HEK293 (cell line): ENCODE data around the gene PDAP1.
A peak's percentile ranks its signal among the peaks of the same experiment; 100 is the strongest.

ENCODE experiments used
- CTCF ChIA-PET: fragments of 350-600 bp; formaldehyde crosslinking; extraction: SDS; loops from one replicate; lab custom pipeline; 2021; ENCODE audit warnings: antibody characterized with exemption; lab: Yijun Ruan, JAX
- POLR2A ChIA-PET: fragments of 300-600 bp; formaldehyde crosslinking; extraction: SDS; loops from one replicate; lab custom pipeline; 2020; ENCODE audit warnings: antibody characterized with exemption, inconsistent platforms; lab: Yijun Ruan, JAX
- H3K27ac ChIP-seq: fragments of 200-500 bp; sonication (Bioruptor generic); 2 replicates; pipeline ENCODE4 v1.5.1; 2014; ENCODE audit warnings: low read depth, low read length, control low read depth, inconsistent platforms; ENCODE audit errors: extremely low read depth
- H3K36me3 ChIP-seq, 2 experiments: fragments of 200-500 bp in 1 of 2; sonication (Bioruptor generic) in 1 of 2; 1 replicate in 1 of 2; 2 replicates in 1 of 2; pipeline ENCODE4 v1.5.1; 2014 to 2017; ENCODE audit warnings: inconsistent platforms in 2 of 2, low read length in 2 of 2; ENCODE audit not compliant: control insufficient read depth in 2 of 2, insufficient read depth in 1 of 2
- H3K4me1 ChIP-seq: fragments of 200-500 bp; sonication (Bioruptor generic); 2 replicates; pipeline ENCODE4 v1.5.1; 2014; ENCODE audit warnings: mild to moderate bottlenecking, low read length, inconsistent platforms; ENCODE audit not compliant: control insufficient read depth, insufficient read depth
- H3K4me3 ChIP-seq: 2 replicates; pipeline ENCODE4 v1.5.1; 2011; ENCODE audit warnings: low read depth, mild to moderate bottlenecking, control low read depth, low read length, moderate library complexity
- H3K9me3 ChIP-seq: fragments of 200-500 bp; sonication (Bioruptor generic); 2 replicates; pipeline ENCODE4 v1.5.1; 2014; ENCODE audit warnings: low read depth, low read length, inconsistent platforms; ENCODE audit not compliant: control insufficient read depth, insufficient read depth
- KLF10 ChIP-seq: fragments of 450-650 bp; IDR thresholded peaks from 2 replicates; pipeline ENCODE4 v1.5.1; 2018; ENCODE audit warnings: missing biosample characterization, mild to moderate bottlenecking, missing genetic modification characterization
- MZF1 ChIP-seq: fragments of 450-650 bp; formaldehyde crosslinking; IDR thresholded peaks from 2 replicates; pipeline ENCODE4 v1.5.1; 2017; ENCODE audit warnings: missing biosample characterization, missing genetic modification characterization, borderline replicate concordance
- RBAK ChIP-seq: fragments of 450-650 bp; formaldehyde crosslinking; IDR thresholded peaks from 2 replicates; pipeline ENCODE4 v1.5.1; 2016; ENCODE audit warnings: missing biosample characterization, missing genetic modification characterization
- ZFP3 ChIP-seq: fragments of 450-650 bp; formaldehyde crosslinking; IDR thresholded peaks from 2 replicates; pipeline ENCODE4 v1.5.1; 2016; ENCODE audit warnings: low read depth, missing biosample characterization, missing genetic modification characterization
- ZNF112 ChIP-seq: fragments of 450-650 bp; formaldehyde crosslinking; IDR thresholded peaks from 2 replicates; pipeline ENCODE4 v1.5.0; 2017; ENCODE audit warnings: missing biosample characterization, missing genetic modification characterization
- ZNF138 ChIP-seq: fragments of 450-650 bp; formaldehyde crosslinking; IDR thresholded peaks from 2 replicates; pipeline ENCODE4 v1.5.1; 2016; ENCODE audit warnings: missing biosample characterization, missing genetic modification characterization, borderline replicate concordance
- ZNF148 ChIP-seq: fragments of 450-650 bp; formaldehyde crosslinking; IDR thresholded peaks from 2 replicates; pipeline ENCODE4 v1.5.0; 2017; ENCODE audit warnings: missing biosample characterization, missing genetic modification characterization, borderline replicate concordance
- ZNF169 ChIP-seq: fragments of 450-650 bp; formaldehyde crosslinking; IDR thresholded peaks from 2 replicates; pipeline ENCODE4 v1.5.1; 2016; ENCODE audit warnings: missing biosample characterization, missing genetic modification characterization
- ZNF18 ChIP-seq: fragments of 450-650 bp; formaldehyde crosslinking; IDR thresholded peaks from 2 replicates; pipeline ENCODE4 v1.5.1; 2016; ENCODE audit warnings: missing biosample characterization, missing genetic modification characterization
- ZNF391 ChIP-seq: fragments of 450-650 bp; formaldehyde crosslinking; IDR thresholded peaks from 2 replicates; pipeline ENCODE4 v1.5.1; 2016; ENCODE audit warnings: low read depth, missing biosample characterization, missing genetic modification characterization, borderline replicate concordance
- ZNF488 ChIP-seq: fragments of 450-650 bp; formaldehyde crosslinking; IDR thresholded peaks from 2 replicates; pipeline ENCODE4 v1.5.1; 2016; ENCODE audit warnings: missing biosample characterization, missing genetic modification characterization
- ZNF549 ChIP-seq: fragments of 450-650 bp; IDR thresholded peaks from 2 replicates; pipeline ENCODE4 v1.5.1; 2018; ENCODE audit warnings: missing biosample characterization, missing genetic modification characterization, mild to moderate bottlenecking, inconsistent platforms, moderate library complexity
- ZNF555 ChIP-seq: fragments of 450-650 bp; formaldehyde crosslinking; conservative IDR thresholded peaks from 2 replicates; pipeline ENCODE4 v1.5.1; 2017; ENCODE audit warnings: missing biosample characterization, mild to moderate bottlenecking, missing genetic modification characterization, inconsistent platforms
- ZNF580 ChIP-seq: fragments of 450-650 bp; formaldehyde crosslinking; IDR thresholded peaks from 2 replicates; pipeline ENCODE4 v1.5.1; 2016; ENCODE audit warnings: missing biosample characterization, missing genetic modification characterization
- ZNF639 ChIP-seq: fragments of 450-650 bp; formaldehyde crosslinking; IDR thresholded peaks from 2 replicates; pipeline ENCODE4 v1.5.1; 2016; ENCODE audit warnings: missing biosample characterization, missing genetic modification characterization
- ZNF701 ChIP-seq: fragments of 450-650 bp; formaldehyde crosslinking; IDR thresholded peaks from 2 replicates; pipeline ENCODE4 v1.5.1; 2016; ENCODE audit warnings: missing biosample characterization, missing genetic modification characterization

PDAP1 gene

GRCh38 chr7:99451936-99452335, 43.5 kb upstream of the PDAP1 start:
- Histone ChIP-seq H3K4me3 (no peak overlapping the region), H3K27ac (no peak overlapping the region), H3K9me3 (no peaks in the 10 kb centered on the region), H3K36me3 (peaks cover 15 to 92% of the 10 kb centered on the region in 2 experiments; a peak in 2 of 3 replicates), H3K4me1 (no peaks in the 10 kb centered on the region)
- ChIA-PET CTCF (no interaction called here), POLR2A (interaction anchor here (1.5 kb wide), 1 partner anchor 14 kb away, joined by 5 read pairs; the partner anchor contains the start of genes CPSF4 and PTCD1)
- no peak for TF ChIP-seq ZNF138 (tag by site-specific recombination)
- TF ChIP-seq ZNF391 (tag by site-specific recombination) = 0 out of 2 replicates have a peak, but pooled peaks have one; percentile 34
- no peak for TF ChIP-seq ZNF639 (tag by site-specific recombination)
- TF ChIP-seq ZNF112 (tag by site-specific recombination) = no peak
- no peak for TF ChIP-seq ZNF169 (tag by site-specific recombination)
- TF ChIP-seq RBAK (tag by site-specific recombination) = no peak
- no peak for TF ChIP-seq ZNF549 (tag by site-specific recombination)
- no peak for TF ChIP-seq ZNF148 (tag by site-specific recombination)

GRCh38 chr7:99449326-99449725, 40.9 kb upstream of the PDAP1 start:
- no peak overlapping the region for H3K27ac ChIP-seq
- ChIA-PET CTCF (no interaction called here), POLR2A (interaction anchor here (0.6 to 2.6 kb wide), 4 partner anchors 9 to 40 kb away, joined by 3 to 7 read pairs (median 4); partner anchors contain the start of genes CPSF4 and PTCD1)
- H3K4me1 ChIP-seq = no peaks in the 10 kb centered on the region
- peaks cover 35 to 86% of the 10 kb centered on the region in 2 experiments for H3K36me3 ChIP-seq
- TF ChIP-seq ZNF555 (tag by site-specific recombination) = no peak
- TF ChIP-seq ZNF18 (tag by site-specific recombination) = no peak
- no peak for TF ChIP-seq ZNF701 (tag by site-specific recombination)
- no peak for TF ChIP-seq MZF1 (tag by site-specific recombination)
- no peak for TF ChIP-seq ZNF488 (tag by site-specific recombination)
- no peak for TF ChIP-seq ZFP3 (tag by site-specific recombination)
- TF ChIP-seq KLF10 (tag by site-specific recombination) = no peak
- TF ChIP-seq ZNF580 = no peak
- no peak overlapping the region for H3K4me3 ChIP-seq
- H3K9me3 ChIP-seq = no peaks in the 10 kb centered on the region
